SU-DHL-6 (cell line): Measurements from ENCODE around the gene ZNF330.

ENCODE experiments used
- H2AFZ ChIP-seq: fragments of 200-600 bp; sonication (generic); 2 replicates; pipeline ENCODE4 v1.6.1; 2014; ENCODE audit warnings: low read depth, mild to moderate bottlenecking, moderate library complexity, mixed read lengths, antibody characterized with exemption, low read length; ENCODE audit not compliant: severe bottlenecking
- H3F3A ChIP-seq: fragments of 200-600 bp; shearing (Covaris generic); 2 replicates; pipeline ENCODE4 v1.6.0; 2016; ENCODE audit warnings: antibody characterized with exemption, mild to moderate bottlenecking; ENCODE audit not compliant: insufficient read depth
- H3K27ac ChIP-seq: fragments of 200-600 bp; sonication (generic); 2 replicates; pipeline ENCODE4 v1.5.1; 2016; ENCODE audit warnings: low read depth, mild to moderate bottlenecking, low read length, moderate library complexity, mixed read lengths
- H3K27me3 ChIP-seq: fragments of 200-600 bp; sonication (generic), shearing (Covaris generic); 2 replicates; pipeline ENCODE4 v1.6.0; 2014; ENCODE audit warnings: mild to moderate bottlenecking, low read length
- H3K36me3 ChIP-seq: fragments of 200-600 bp; sonication (generic); 2 replicates; pipeline ENCODE4 v1.6.1; 2014; ENCODE audit warnings: mild to moderate bottlenecking, low read length, mixed read lengths
- H3K4me2 ChIP-seq: fragments of 300-600, 200-600 bp; shearing (Covaris generic), sonication (generic); 2 replicates; pipeline ENCODE4 v1.6.0; 2014; ENCODE audit warnings: low read length, low read depth, mild to moderate bottlenecking; ENCODE audit not compliant: poor library complexity, severe bottlenecking
- H3K4me3 ChIP-seq: fragments of 200-600 bp; sonication (generic); 2 replicates; pipeline ENCODE4 v1.5.1; 2014; ENCODE audit warnings: antibody characterized with exemption, low read length, mild to moderate bottlenecking, mixed read lengths; ENCODE audit not compliant: insufficient read depth, poor library complexity, severe bottlenecking
- H3K79me2 ChIP-seq: fragments of 200-600 bp; sonication (generic); 2 replicates; pipeline ENCODE4 v1.6.1; 2014; ENCODE audit warnings: mild to moderate bottlenecking, low read length, moderate library complexity; ENCODE audit not compliant: insufficient read depth
- H3K9ac ChIP-seq: fragments of 200-600 bp; sonication (generic); 2 replicates; pipeline ENCODE4 v1.7.0; 2014; ENCODE audit warnings: mild to moderate bottlenecking, low read length
- H3K9me2 ChIP-seq: fragments of 200-600 bp; sonication (generic); replicated peaks from 2 replicates; pipeline ENCODE4 v1.6.1; 2014; ENCODE audit warnings: low read length; ENCODE audit not compliant: insufficient read depth
- H3K9me3 ChIP-seq: fragments of 200-600 bp; sonication (generic); 2 replicates; pipeline ENCODE4 v1.6.1; 2014; ENCODE audit warnings: low read length, mixed read lengths; ENCODE audit not compliant: insufficient read depth
- H4K20me1 ChIP-seq: fragments of 200-600 bp; sonication (generic); 2 replicates; pipeline ENCODE4 v1.6.1; 2014; ENCODE audit warnings: low read depth, mild to moderate bottlenecking, antibody characterized with exemption, low read length, moderate library complexity, mixed read lengths
- EZH2phosphoT487 ChIP-seq: fragments of 200-600 bp; sonication (generic), shearing (Covaris generic); conservative IDR thresholded peaks from 2 replicates; pipeline ENCODE4 v1.6.1; 2018; ENCODE audit warnings: mild to moderate bottlenecking, antibody characterized with exemption, low read length, moderate library complexity, mixed read lengths
- TF ChIP-seq, protein P1 (sequence below): fragments of 200-600 bp; sonication (generic); IDR thresholded peaks from one replicate; pipeline ENCODE4 v1.5.1; 2017; ENCODE audit warnings: antibody characterized with exemption, mild to moderate bottlenecking, low read length, moderate library complexity; ENCODE audit not compliant: insufficient read depth, poor library complexity, severe bottlenecking

The ZNF330 gene

GRCh38 chr4:141240259-141240658 is 19.6 kb downstream of the ZNF330 start:
- Histone ChIP-seq H3K79me2 (no peaks in the 10 kb centered on the region), H3K9me2 (no peaks in the 10 kb centered on the region), H3K27ac (no peak overlapping the region), H3K36me3 (no peaks in the 10 kb centered on the region), H3K9ac (no peak overlapping the region), H3K9me3 (no peaks in the 10 kb centered on the region), H3K27me3 (no peaks in the 10 kb centered on the region), H2AFZ (no peak overlapping the region), H3K4me2 (no peak overlapping the region), H3K4me3 (no peak overlapping the region), H3F3A (no peaks in the 10 kb centered on the region), H4K20me1 (no peaks in the 10 kb centered on the region)
- TF ChIP-seq, protein P1, sequence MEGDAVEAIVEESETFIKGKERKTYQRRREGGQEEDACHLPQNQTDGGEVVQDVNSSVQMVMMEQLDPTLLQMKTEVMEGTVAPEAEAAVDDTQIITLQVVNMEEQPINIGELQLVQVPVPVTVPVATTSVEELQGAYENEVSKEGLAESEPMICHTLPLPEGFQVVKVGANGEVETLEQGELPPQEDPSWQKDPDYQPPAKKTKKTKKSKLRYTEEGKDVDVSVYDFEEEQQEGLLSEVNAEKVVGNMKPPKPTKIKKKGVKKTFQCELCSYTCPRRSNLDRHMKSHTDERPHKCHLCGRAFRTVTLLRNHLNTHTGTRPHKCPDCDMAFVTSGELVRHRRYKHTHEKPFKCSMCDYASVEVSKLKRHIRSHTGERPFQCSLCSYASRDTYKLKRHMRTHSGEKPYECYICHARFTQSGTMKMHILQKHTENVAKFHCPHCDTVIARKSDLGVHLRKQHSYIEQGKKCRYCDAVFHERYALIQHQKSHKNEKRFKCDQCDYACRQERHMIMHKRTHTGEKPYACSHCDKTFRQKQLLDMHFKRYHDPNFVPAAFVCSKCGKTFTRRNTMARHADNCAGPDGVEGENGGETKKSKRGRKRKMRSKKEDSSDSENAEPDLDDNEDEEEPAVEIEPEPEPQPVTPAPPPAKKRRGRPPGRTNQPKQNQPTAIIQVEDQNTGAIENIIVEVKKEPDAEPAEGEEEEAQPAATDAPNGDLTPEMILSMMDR: no peak
- no peak for TF ChIP-seq EZH2phosphoT487

- Histone ChIP-seq H3K79me2 (no peaks in the 10 kb centered on the region), H3K9me3 (no peaks in the 10 kb centered on the region), H3K27ac (no peak overlapping the region), H3K36me3 (no peaks in the 10 kb centered on the region), H3K4me3 (no peak overlapping the region), H3K9ac (no peak overlapping the region), H3K4me2 (no peak overlapping the region), H4K20me1 (no peaks in the 10 kb centered on the region), H3F3A (no peaks in the 10 kb centered on the region), H2AFZ (no peak overlapping the region), H3K27me3 (no peaks in the 10 kb centered on the region), H3K9me2 (no peaks in the 10 kb centered on the region)
- TF ChIP-seq, protein P1: no peak
- no peak for TF ChIP-seq EZH2phosphoT487
Measured at GRCh38 chr4:141240671-141241070, 20.0 kb downstream of the ZNF330 start.

GRCh38 chr4:141241986-141242385 is 21.3 kb downstream of the ZNF330 start:
- Histone ChIP-seq H3K9ac (no peak overlapping the region), H3K27ac (no peak overlapping the region), H2AFZ (no peak overlapping the region), H3K79me2 (no peaks in the 10 kb centered on the region), H3K9me3 (no peaks in the 10 kb centered on the region), H3K36me3 (no peaks in the 10 kb centered on the region), H4K20me1 (no peaks in the 10 kb centered on the region), H3K4me3 (no peak overlapping the region), H3F3A (no peaks in the 10 kb centered on the region), H3K9me2 (no peaks in the 10 kb centered on the region), H3K4me2 (no peak overlapping the region), H3K27me3 (no peaks in the 10 kb centered on the region)
- TF ChIP-seq, protein P1: no peak
- TF ChIP-seq EZH2phosphoT487: no peak

DNA sequence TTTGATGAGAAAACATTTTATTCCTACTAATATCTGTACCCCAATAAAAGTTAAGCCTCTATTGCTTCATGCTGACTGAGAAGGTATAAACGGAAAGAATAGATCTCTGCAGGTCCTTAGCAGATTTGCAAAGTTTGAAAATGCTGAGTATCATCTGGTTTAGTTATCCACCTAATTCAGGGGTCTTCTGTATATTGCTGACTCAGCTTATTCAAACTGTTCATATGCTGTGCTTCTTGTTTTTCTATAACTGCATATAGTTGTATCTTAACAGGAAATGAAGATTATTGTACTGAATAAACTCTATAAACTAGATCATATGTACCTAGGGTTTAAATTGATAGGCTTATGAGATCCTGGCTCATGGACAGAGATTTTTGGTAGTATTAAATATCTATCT is 23.7 kb downstream of the ZNF330 start:
- Histone ChIP-seq H3K27ac (no peak overlapping the region), H3K9me2 (no peaks in the 10 kb centered on the region), H3K79me2 (no peaks in the 10 kb centered on the region), H3K9me3 (no peaks in the 10 kb centered on the region), H4K20me1 (no peaks in the 10 kb centered on the region), H3K36me3 (no peaks in the 10 kb centered on the region), H3K27me3 (no peaks in the 10 kb centered on the region), H3F3A (no peaks in the 10 kb centered on the region), H3K4me3 (no peak overlapping the region), H3K4me2 (no peak overlapping the region), H3K9ac (no peak overlapping the region), H2AFZ (no peak overlapping the region)
- no peak for TF ChIP-seq EZH2phosphoT487
- TF ChIP-seq, protein P1: no peak
